ENCODE data around the gene RNF144A. TPM values are rescaled to one million over a fixed set of nuclear protein-coding genes. Genes with fewer than 3 reads are reported as not detected.

Gene RNF144A
- total and polyA plus RNA-seq, 10 donors, result 3.8 to 86.6 (median 50.9) TPM

- H3K27me3 ChIP-seq (replicated peaks in 1 of 7), result no peaks in the 10 kb centered on the region
- TF ChIP-seq POLR2AphosphoS5 (IDR thresholded peaks at IDR 0.05) (peak in 1 of 3 donors; percentile 8), CTCF (IDR thresholded peaks at IDR 0.05 in 8 of 11, conservative IDR thresholded peaks at IDR 0.05 in 3 of 11) (no peak), POLR2A (IDR thresholded peaks at IDR 0.05) (no peak)
- peak overlapping the region in 1 of 8 donors; percentile 75 for H3K27ac ChIP-seq
- DNase-seq, result no peak
- peaks cover 0 to 25% (median 0%) of the 10 kb centered on the region in 6 donors for H3K36me3 ChIP-seq
- no peaks in the 10 kb centered on the region for H3K9me3 ChIP-seq
- H3K4me3 ChIP-seq, result no peak overlapping the region
- WGBS, 5 donors, result 82 to 91% (median 90%) methylated on average over 14 to 15 of the region's 15 CpGs
- peaks cover 6 to 58% (median 29%) of the 10 kb centered on the region in 6 donors for H3K4me1 ChIP-seq
- intact Hi-C loops (cut with DNase I; ENCODE audit: low total_unique reads), result no loop called here
Observed at GRCh38 chr2:6957910-6958615, 40.9 kb downstream of the RNF144A start.

GRCh38 chr2:6958616-6959235, 41.5 kb downstream of the RNF144A start:
- no peaks in the 10 kb centered on the region for H3K9me3 ChIP-seq
- no peak overlapping the region for H3K4me3 ChIP-seq
- no peaks in the 10 kb centered on the region for H3K27me3 ChIP-seq (replicated peaks in 1 of 7)
- DNase-seq, result no peak
- TF ChIP-seq POLR2AphosphoS5 (IDR thresholded peaks at IDR 0.05), result no peak
- TF ChIP-seq POLR2A (IDR thresholded peaks at IDR 0.05), result no peak
- no peak for TF ChIP-seq CTCF (IDR thresholded peaks at IDR 0.05 in 8 of 11, conservative IDR thresholded peaks at IDR 0.05 in 3 of 11)
- intact Hi-C loops (cut with DNase I; ENCODE audit: low total_unique reads), result no loop called here
- H3K36me3 ChIP-seq, result peaks cover 0 to 28% (median 0%) of the 10 kb centered on the region in 6 donors
- H3K4me1 ChIP-seq, result peaks cover 6 to 60% (median 29%) of the 10 kb centered on the region in 6 donors
- peak overlapping the region in 3 of 8 donors; percentile 4 to 76 (median 75) for H3K27ac ChIP-seq
- WGBS, 5 donors, result 91 to 97% (median 96%) methylated on average over 7 to 10 of the region's 10 CpGs

- no peak for DNase-seq
- peak overlapping the region in 7 of 8 donors; percentile 11 to 76 (median 68) for H3K27ac ChIP-seq
- 83 to 94% (median 88%) methylated on average over 3 of the region's 3 CpGs for WGBS, 5 donors
Observed at GRCh38 chr2:6959751-6960150, 42.5 kb downstream of the RNF144A start.

More at GRCh38 chr2:6959751-6960150, 42.5 kb downstream of the RNF144A start:
- Histone ChIP-seq H3K27me3 (replicated peaks in 1 of 7) (no peaks in the 10 kb centered on the region), H3K9me3 (no peaks in the 10 kb centered on the region), H3K36me3 (peaks cover 0 to 28% (median 0%) of the 10 kb centered on the region in 6 donors), H3K4me1 (peaks cover 6 to 62% (median 29%) of the 10 kb centered on the region in 6 donors), H3K4me3 (no peak overlapping the region)
- intact Hi-C loops (cut with DNase I; ENCODE audit: low total_unique reads), result no loop called here
- no peak for TF ChIP-seq CTCF (IDR thresholded peaks at IDR 0.05 in 8 of 11, conservative IDR thresholded peaks at IDR 0.05 in 3 of 11)
- TF ChIP-seq POLR2A (IDR thresholded peaks at IDR 0.05), result no peak
- TF ChIP-seq POLR2AphosphoS5 (IDR thresholded peaks at IDR 0.05), result no peak
